SU-DHL-6 (cell line): ENCODE data around the gene SSRP1.

Experiments
- EZH2phosphoT487 ChIP-seq: fragments of 200-600 bp; sonication (generic), shearing (Covaris generic); conservative IDR thresholded peaks from 2 replicates; pipeline ENCODE4 v1.6.1; 2018; ENCODE audit warnings: mild to moderate bottlenecking, antibody characterized with exemption, low read length, moderate library complexity, mixed read lengths
- TF ChIP-seq, protein P1 (sequence below): fragments of 200-600 bp; sonication (generic); IDR thresholded peaks from one replicate; pipeline ENCODE4 v1.5.1; 2017; ENCODE audit warnings: antibody characterized with exemption, mild to moderate bottlenecking, low read length, moderate library complexity; ENCODE audit not compliant: insufficient read depth, poor library complexity, severe bottlenecking

DNA sequence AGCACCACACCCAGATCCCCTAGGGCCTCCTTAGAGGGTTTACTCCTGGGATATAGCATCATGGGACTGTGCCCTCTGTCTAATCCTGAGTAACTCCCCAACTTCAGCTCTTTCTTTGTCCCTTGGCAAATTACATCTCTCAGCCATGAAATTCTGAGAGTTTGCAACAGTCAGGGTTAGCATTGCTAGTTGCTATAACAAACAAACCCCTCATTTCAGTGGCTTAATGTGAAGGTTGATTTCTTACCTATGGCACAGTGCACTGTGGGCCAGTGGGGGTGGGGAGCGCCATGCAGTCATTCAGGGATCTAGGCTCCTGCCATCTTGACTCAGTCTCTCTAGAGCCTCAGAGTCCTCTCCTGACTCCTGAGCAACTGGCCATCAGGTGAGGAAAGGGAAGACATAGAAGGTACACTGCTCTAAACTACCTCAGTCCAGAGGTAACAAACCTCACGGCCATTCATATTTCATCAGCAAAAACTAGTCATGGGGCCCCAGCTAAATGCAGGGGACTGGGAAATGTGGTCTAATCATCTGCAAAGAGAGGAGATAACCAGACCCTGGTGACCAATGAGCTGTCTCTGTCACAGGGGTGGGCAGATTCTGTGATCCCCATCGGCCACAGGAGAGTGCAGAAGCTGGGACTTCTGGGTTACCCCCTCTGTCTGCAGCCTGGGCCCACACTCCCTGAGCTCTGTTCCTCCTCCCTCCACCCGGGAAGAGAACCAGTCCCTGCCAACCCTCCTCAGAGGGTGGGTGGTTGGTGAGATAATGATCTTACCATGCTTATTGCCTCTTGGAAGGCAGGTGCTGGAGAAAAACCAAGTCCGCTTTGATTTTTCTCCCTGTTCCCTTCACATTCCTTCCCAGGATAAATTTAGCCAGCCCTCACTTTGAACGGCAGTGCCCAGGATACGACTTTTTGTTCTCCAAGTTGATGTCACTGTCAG is 27.7 kb upstream of the SSRP1 start:
- TF ChIP-seq, protein P1, sequence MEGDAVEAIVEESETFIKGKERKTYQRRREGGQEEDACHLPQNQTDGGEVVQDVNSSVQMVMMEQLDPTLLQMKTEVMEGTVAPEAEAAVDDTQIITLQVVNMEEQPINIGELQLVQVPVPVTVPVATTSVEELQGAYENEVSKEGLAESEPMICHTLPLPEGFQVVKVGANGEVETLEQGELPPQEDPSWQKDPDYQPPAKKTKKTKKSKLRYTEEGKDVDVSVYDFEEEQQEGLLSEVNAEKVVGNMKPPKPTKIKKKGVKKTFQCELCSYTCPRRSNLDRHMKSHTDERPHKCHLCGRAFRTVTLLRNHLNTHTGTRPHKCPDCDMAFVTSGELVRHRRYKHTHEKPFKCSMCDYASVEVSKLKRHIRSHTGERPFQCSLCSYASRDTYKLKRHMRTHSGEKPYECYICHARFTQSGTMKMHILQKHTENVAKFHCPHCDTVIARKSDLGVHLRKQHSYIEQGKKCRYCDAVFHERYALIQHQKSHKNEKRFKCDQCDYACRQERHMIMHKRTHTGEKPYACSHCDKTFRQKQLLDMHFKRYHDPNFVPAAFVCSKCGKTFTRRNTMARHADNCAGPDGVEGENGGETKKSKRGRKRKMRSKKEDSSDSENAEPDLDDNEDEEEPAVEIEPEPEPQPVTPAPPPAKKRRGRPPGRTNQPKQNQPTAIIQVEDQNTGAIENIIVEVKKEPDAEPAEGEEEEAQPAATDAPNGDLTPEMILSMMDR = no peak
- no peak for TF ChIP-seq EZH2phosphoT487
